GM13976 (cell line): ENCODE results near the gene MMP21.

Experiments
- DNase-seq: peaks from one replicate; pipeline ENCODE4 v3.0.0; 2012; ENCODE audit warnings: low spot score
- CTCF ChIP-seq: IDR thresholded peaks from 2 replicates; pipeline ENCODE4 v1.5.1; 2012; ENCODE audit warnings: borderline replicate concordance, mild to moderate bottlenecking; ENCODE audit not compliant: insufficient read depth; ENCODE audit errors: extremely low read depth, missing control alignments, control extremely low read depth
- in situ Hi-C: fragments of 300-500 bp; cut with MboI; formaldehyde crosslinking; loops from one replicate; pipeline ENCODE4 v1.12.0; 2022; ENCODE audit warnings: low sequenced_read_pairs, mixed read lengths, inconsistent platforms; ENCODE audit not compliant: unreplicated experiment

Gene MMP21

GRCh38 chr10:125795128-125795527 is 19.5 kb upstream of the MMP21 start:
- no peak for DNase-seq
- in situ Hi-C loops: no loop called here
- no peak for TF ChIP-seq CTCF

- no peak for TF ChIP-seq CTCF
- DNase-seq: no peak
- in situ Hi-C loops: no loop called here
Measured at GRCh38 chr10:125792342-125793300, 17.0 kb upstream of the MMP21 start.

- in situ Hi-C loops: no loop called here
- DNase-seq: no peak
- no peak for TF ChIP-seq CTCF
Measured at GRCh38 chr10:125788156-125789034, 12.8 kb upstream of the MMP21 start.

- DNase-seq: no peak
- no peak for TF ChIP-seq CTCF
- in situ Hi-C loops: no loop called here
Measured at GRCh38 chr10:125785791-125786190, 10.2 kb upstream of the MMP21 start.

- in situ Hi-C loops: no loop called here
- TF ChIP-seq CTCF: no peak
- peak; percentile 60 for DNase-seq
Measured at GRCh38 chr10:125783957-125784356, 8.3 kb upstream of the MMP21 start.

- in situ Hi-C loops: no loop called here
- no peak for TF ChIP-seq CTCF
- no peak for DNase-seq
Measured at GRCh38 chr10:125783408-125783807, 7.8 kb upstream of the MMP21 start.
